Common myeloid progenitor, CD34-positive (primary cell): ENCODE measurements around the gene PCNX3.

Source experiments
- CTCF ChIA-PET: fragments of 350-600 bp; sonication (Branson Sonifier 250); formaldehyde crosslinking; loops from one replicate; lab custom pipeline; 2021; ENCODE audit warnings: antibody characterized with exemption; lab: Charles Lee
- POLR2A ChIA-PET: fragments of 350-600 bp; sonication (Branson Sonifier 250); formaldehyde crosslinking; loops from one replicate; lab custom pipeline; 2021; ENCODE audit warnings: antibody characterized with exemption; lab: Charles Lee
- DNase-seq, 3 donors: peaks; one replicate each; pipeline versions ENCODE4 v3.0.0 to v3.0.0-alpha.2; 2013
- H3K27ac ChIP-seq, 2 experiments: 1 replicate in 1 of 2; 2 replicates in 1 of 2; pipeline ENCODE4 v1.7.0; 2013; ENCODE audit warnings: inconsistent platforms in 2 of 2, low read length in 2 of 2, mild to moderate bottlenecking in 2 of 2, low read depth in 1 of 2, moderate library complexity in 1 of 2; ENCODE audit not compliant: severe bottlenecking in 2 of 2, insufficient read depth in 1 of 2, poor library complexity in 1 of 2
- H3K27me3 ChIP-seq, 5 experiments: replicated peaks in 2 of 5; 1 replicate in 3 of 5; 2 replicates in 2 of 5; pipeline versions ENCODE4 v1.6.1 to v1.7.0; 2013; ENCODE audit warnings: low read length in 4 of 5, mild to moderate bottlenecking in 2 of 5, moderate library complexity in 2 of 5, inconsistent platforms in 1 of 5; ENCODE audit not compliant: insufficient read depth in 5 of 5, control insufficient read depth in 4 of 5
- H3K36me3 ChIP-seq, 4 experiments: 1 replicate in 2 of 4; 2 replicates in 2 of 4; pipeline versions ENCODE4 v1.6.1 to v1.7.0; 2013; ENCODE audit warnings: low read length in 3 of 4, control low read depth in 1 of 4, mild to moderate bottlenecking in 1 of 4; ENCODE audit not compliant: control insufficient read depth in 4 of 4, insufficient read depth in 4 of 4
- H3K4me1 ChIP-seq, 4 experiments: 1 replicate in 3 of 4; 2 replicates in 1 of 4; pipeline versions ENCODE4 v1.6.1 to v1.7.1; 2013; ENCODE audit warnings: low read length in 3 of 4, mild to moderate bottlenecking in 3 of 4, control low read depth in 1 of 4, inconsistent platforms in 1 of 4, moderate library complexity in 1 of 4; ENCODE audit not compliant: control insufficient read depth in 4 of 4, insufficient read depth in 4 of 4; ENCODE audit errors: control extremely low read depth in 1 of 4
- H3K4me3 ChIP-seq, 7 experiments: 1 replicate in 4 of 7; 2 replicates in 3 of 7; pipeline versions ENCODE4 v1.5.1 to v1.7.0; 2013; ENCODE audit warnings: mild to moderate bottlenecking in 7 of 7, low read length in 6 of 7, moderate library complexity in 6 of 7, inconsistent platforms in 2 of 7, low read depth in 2 of 7, control low read depth in 1 of 7; ENCODE audit not compliant: insufficient read depth in 4 of 7, control insufficient read depth in 1 of 7; ENCODE audit errors: extremely low read depth in 1 of 7
- H3K9me3 ChIP-seq, 5 experiments: 1 replicate in 4 of 5; 2 replicates in 1 of 5; pipeline versions ENCODE4 v1.6.1 to v1.7.1; 2013; ENCODE audit warnings: low read length in 4 of 5, mild to moderate bottlenecking in 2 of 5, inconsistent platforms in 1 of 5, low read depth in 1 of 5, moderate library complexity in 1 of 5; ENCODE audit not compliant: control insufficient read depth in 4 of 5, insufficient read depth in 2 of 5; ENCODE audit errors: control extremely low read depth in 1 of 5
- WGBS: methylation state at CpG from one replicate; pipeline ENCODE4 v1.1.5; 2013; ENCODE audit not compliant: insufficient coverage; 5-methylcytosine and 5-hydroxymethylcytosine counted together

PCNX3 gene

DNA sequence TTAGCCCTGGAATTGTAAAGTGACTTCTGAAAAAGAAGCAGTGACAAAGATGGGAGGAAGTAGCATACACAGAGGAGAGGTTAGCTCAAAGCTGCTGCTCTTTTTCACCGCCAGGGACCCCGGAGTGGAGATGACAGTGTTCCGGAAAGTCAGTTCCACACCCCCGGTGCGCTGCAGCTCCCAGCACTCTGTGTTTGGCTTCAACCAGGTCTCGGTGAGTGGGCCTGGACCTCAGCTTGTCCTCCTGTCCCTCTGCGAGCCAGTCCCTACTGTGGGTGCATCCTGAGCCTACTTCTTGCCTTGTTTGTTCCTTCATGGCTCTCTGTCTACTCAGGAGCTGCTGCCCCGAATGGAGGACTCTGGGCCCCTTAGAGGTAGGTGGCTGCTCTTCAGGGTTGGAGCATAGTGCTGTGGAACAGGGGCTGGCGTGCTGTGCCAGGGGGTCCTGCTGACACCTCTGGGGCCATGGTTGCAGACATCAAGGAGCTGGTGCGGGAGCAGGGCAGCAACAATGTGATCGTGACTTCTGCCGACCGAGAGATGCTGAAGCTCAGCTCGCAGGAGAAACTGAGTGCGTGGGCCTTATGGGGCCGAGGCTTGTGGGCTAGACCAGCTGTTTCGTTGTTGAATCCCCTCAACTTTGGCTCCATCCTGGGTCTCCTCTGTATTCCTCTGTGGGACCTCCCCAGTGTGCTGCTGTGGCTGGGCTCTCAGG, 1.7 kb downstream of the PCNX3 start:
- no peak for DNase-seq
- peak overlapping the region in 4 of 7 experiments; percentile 73 to 95 (median 86) for H3K4me3 ChIP-seq
- CTCF ChIA-PET, result interaction anchor here (1.0 to 3.5 kb wide), 7 partner anchors 8 to 95 kb away, joined by 3 to 14 read pairs (median 4); partner anchors contain the start of gene KAT5
- H3K4me1 ChIP-seq, result peaks cover 0 to 31% (median 27%) of the 10 kb centered on the region in 4 experiments
- POLR2A ChIA-PET, result no interaction called here
- peak overlapping the region in 1 of 2 experiments; percentile 91 for H3K27ac ChIP-seq
- peaks cover 10 to 59% (median 39%) of the 10 kb centered on the region in 4 experiments for H3K36me3 ChIP-seq
- no peaks in the 10 kb centered on the region for H3K27me3 ChIP-seq
- 94% methylated on average over 17 of the region's 17 CpGs for WGBS
- no peaks in the 10 kb centered on the region for H3K9me3 ChIP-seq

DNA sequence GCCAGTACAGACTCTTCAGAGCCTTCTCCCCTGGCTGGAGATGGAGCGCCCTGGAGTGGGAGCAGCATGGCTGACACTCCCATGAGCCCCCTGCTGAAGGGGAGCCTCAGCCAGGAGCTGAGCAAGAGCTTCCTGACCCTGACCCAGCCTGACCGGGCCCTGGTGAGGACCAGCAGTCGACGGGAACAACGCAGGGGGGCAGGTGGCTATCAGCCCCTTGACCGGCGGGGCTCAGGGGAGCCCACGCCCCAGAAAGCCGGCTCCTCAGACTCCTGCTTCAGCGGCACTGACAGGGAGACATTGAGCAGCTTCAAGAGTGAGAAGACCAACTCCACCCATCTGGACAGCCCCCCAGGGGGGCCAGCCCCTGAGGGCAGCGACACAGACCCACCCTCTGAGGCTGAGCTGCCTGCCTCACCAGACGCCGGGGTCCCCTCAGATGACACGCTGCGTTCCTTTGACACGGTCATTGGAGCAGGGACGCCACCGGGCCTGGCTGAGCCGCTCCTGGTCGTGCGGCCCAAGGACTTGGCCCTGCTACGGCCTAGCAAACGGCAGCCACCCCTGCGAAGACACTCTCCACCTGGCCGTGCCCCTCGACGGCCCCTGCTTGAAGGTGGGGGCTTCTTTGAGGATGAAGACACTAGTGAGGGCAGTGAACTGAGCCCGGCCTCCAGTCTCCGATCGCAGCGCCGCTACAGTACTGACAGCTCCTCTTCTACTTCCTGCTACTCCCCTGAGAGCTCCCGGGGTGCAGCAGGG, 2.6 kb downstream of the PCNX3 start:
- POLR2A ChIA-PET, result no interaction called here
- no peak for DNase-seq
- Histone ChIP-seq H3K4me1 (peaks cover 0 to 22% (median 18%) of the 10 kb centered on the region in 4 experiments), H3K27ac (no peak overlapping the region), H3K36me3 (peaks cover 10 to 56% (median 39%) of the 10 kb centered on the region in 4 experiments), H3K9me3 (no peaks in the 10 kb centered on the region), H3K27me3 (no peaks in the 10 kb centered on the region), H3K4me3 (no peak overlapping the region)
- CTCF ChIA-PET, result interaction anchor here (1.2 to 3.5 kb wide), 6 partner anchors 8 to 94 kb away, joined by 3 to 14 read pairs (median 5); partner anchors contain the start of gene KAT5
- WGBS, result 96% methylated on average over 33 of the region's 33 CpGs

DNA sequence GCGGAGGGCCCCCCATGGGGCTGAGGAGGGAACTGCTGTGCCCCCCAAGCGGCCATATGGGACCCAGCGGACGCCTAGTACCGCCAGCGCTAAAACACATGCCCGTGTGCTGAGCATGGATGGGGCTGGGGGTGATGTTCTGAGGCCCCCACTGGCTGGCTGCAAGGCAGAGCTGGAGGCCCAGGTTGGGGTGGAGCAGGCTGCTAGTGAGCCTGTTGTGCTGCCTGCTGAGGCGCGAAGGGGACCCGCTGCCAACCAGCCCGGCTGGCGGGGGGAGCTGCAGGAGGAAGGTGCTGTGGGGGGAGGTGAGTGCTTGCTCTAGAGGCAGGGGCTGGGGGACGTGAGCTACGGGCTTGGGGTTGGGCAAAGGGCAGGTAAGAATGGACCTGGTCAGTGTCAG, 3.2 kb downstream of the PCNX3 start:
- ChIA-PET POLR2A (no interaction called here), CTCF (interaction anchor here (1.0 to 3.5 kb wide), 4 partner anchors 7 to 87 kb away, joined by 3 to 14 read pairs (median 3); partner anchors contain the start of gene SIPA1)
- Histone ChIP-seq H3K4me3 (no peak overlapping the region), H3K27me3 (no peaks in the 10 kb centered on the region), H3K4me1 (peaks cover 0 to 19% (median 15%) of the 10 kb centered on the region in 4 experiments), H3K36me3 (peaks cover 10 to 62% (median 42%) of the 10 kb centered on the region in 4 experiments), H3K9me3 (no peaks in the 10 kb centered on the region), H3K27ac (no peak overlapping the region)
- 100% methylated on average over 13 of the region's 14 CpGs for WGBS
- DNase-seq, result no peak

DNA sequence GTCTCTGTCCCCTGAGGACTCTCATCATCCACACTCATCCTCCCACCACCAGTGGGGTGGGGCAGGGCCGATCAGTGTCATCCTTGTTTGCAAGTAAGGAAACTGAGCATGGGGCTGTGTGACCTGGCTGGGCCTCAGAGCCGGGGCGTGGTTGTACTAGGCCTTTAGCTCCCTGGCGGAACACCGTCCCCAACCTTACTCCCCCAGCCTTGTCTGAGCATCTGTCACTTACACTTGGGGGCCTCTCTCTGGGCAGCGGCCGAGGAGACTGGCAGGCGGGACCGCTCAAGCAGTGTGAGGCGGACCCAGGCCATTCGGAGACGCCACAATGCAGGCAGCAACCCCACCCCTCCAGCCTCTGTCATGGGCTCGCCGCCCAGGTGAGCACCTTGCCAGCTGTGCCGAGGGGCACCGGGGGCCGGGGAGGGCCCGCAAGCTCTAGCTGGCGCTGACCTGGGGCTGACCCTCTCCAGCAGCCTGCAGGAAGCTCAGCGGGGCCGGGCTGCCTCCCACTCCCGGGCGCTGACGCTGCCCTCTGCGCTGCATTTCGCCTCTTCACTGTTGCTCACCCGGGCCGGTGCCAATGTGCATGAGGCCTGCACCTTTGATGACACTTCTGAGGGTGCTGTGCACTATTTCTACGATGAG, 3.8 kb downstream of the PCNX3 start:
- ChIA-PET CTCF (interaction anchor here (1.0 kb wide), 1 partner anchor 18 kb away, joined by 3 read pairs; the partner anchor contains the start of gene SIPA1), POLR2A (no interaction called here)
- WGBS, result 97% methylated on average over 26 of the region's 29 CpGs

DNA sequence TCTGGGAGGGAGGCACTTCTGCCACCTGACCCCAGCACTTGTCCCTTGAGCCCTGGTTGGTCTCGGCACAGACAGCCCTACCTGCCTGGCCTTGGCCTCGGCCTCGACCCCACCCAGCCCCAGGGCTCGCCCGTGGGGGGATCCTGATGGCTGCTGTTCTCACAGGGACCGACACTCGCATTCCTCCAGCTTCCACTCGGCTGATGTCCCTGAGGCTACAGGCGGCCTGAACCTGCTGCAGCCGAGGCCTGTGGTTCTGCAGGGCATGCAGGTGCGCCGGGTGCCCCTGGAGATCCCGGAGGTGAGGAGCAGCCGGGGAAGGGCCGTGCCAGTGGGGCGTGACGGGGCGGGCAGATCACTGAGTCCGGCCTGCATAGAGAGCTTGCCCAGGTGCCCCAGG, 5.1 kb downstream of the PCNX3 start:
- WGBS, result 96% methylated on average over 19 of the region's 19 CpGs
- POLR2A ChIA-PET, result no interaction called here

More for the DNA sequence above, 3.8 kb downstream of the PCNX3 start:
- no peaks in the 10 kb centered on the region for H3K27me3 ChIP-seq
- H3K4me1 ChIP-seq, result peaks cover 0 to 18% (median 15%) of the 10 kb centered on the region in 4 experiments
- DNase-seq, result no peak
- H3K27ac ChIP-seq, result no peak overlapping the region
- no peak overlapping the region for H3K4me3 ChIP-seq
- H3K9me3 ChIP-seq, result no peaks in the 10 kb centered on the region
- peaks cover 10 to 69% (median 45%) of the 10 kb centered on the region in 4 experiments for H3K36me3 ChIP-seq

DNA sequence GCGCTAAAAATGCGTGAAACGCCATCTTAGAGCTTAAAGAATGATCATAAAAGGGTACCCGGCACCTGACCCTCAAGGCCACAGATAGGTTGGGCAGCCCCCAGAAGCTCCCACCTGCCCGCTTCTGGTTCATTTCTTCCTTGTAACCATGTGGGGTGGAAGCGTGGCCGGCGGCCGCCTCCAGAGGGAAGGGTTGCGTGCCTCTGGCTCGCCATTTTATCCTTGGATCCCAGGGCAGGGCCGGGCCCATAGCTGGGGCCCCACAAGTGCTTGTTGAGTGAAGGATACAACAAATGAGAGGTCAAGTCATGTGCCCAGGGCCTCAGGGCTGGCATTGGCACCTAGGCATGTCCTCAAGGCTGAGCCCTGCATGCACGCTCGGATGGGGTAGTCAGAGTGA, 5.9 kb downstream of the PCNX3 start:
- CTCF ChIA-PET, result interaction anchor here (0.7 to 3.9 kb wide), 5 partner anchors 11 to 155 kb away, joined by 3 to 18 read pairs (median 3); no protein-coding TSS in a partner anchor
- WGBS, result 98% methylated on average over 14 of the region's 14 CpGs

More for the DNA sequence above, 5.1 kb downstream of the PCNX3 start:
- no peaks in the 10 kb centered on the region for H3K9me3 ChIP-seq
- peaks cover 12 to 80% (median 50%) of the 10 kb centered on the region in 4 experiments for H3K36me3 ChIP-seq
- no peak for DNase-seq
- H3K27ac ChIP-seq, result no peak overlapping the region
- no peak overlapping the region for H3K4me3 ChIP-seq
- peaks cover 0 to 14% (median 13%) of the 10 kb centered on the region in 4 experiments for H3K4me1 ChIP-seq
- CTCF ChIA-PET, result interaction anchor here (1.2 to 3.9 kb wide), 2 partner anchors 12 to 21 kb away, joined by 3 to 18 read pairs; no protein-coding TSS in a partner anchor
- no peaks in the 10 kb centered on the region for H3K27me3 ChIP-seq

More for the DNA sequence above, 5.9 kb downstream of the PCNX3 start:
- no peak overlapping the region for H3K27ac ChIP-seq
- no peak overlapping the region for H3K4me3 ChIP-seq
- H3K27me3 ChIP-seq, result no peaks in the 10 kb centered on the region
- DNase-seq, result no peak
- peaks cover 16 to 88% (median 53%) of the 10 kb centered on the region in 4 experiments for H3K36me3 ChIP-seq
- peaks cover 0 to 15% (median 11%) of the 10 kb centered on the region in 4 experiments for H3K4me1 ChIP-seq
- POLR2A ChIA-PET, result no interaction called here
- H3K9me3 ChIP-seq, result no peaks in the 10 kb centered on the region
